GM18502 (cell line): Measurements from ENCODE around the gene GNAI3.

Source experiments
- ATAC-seq: cut with Tn5 transposase; IDR thresholded peaks from one replicate; pipeline ENCODE4 v1.9.1; 2021; ENCODE audit warnings: mild to moderate bottlenecking; ENCODE audit not compliant: unreplicated experiment, poor library complexity

GNAI3 gene

GRCh38 chr1:109543283-109543987 lies 5.0 kb upstream of the GNAI3 start:
- no peak for ATAC-seq

DNA sequence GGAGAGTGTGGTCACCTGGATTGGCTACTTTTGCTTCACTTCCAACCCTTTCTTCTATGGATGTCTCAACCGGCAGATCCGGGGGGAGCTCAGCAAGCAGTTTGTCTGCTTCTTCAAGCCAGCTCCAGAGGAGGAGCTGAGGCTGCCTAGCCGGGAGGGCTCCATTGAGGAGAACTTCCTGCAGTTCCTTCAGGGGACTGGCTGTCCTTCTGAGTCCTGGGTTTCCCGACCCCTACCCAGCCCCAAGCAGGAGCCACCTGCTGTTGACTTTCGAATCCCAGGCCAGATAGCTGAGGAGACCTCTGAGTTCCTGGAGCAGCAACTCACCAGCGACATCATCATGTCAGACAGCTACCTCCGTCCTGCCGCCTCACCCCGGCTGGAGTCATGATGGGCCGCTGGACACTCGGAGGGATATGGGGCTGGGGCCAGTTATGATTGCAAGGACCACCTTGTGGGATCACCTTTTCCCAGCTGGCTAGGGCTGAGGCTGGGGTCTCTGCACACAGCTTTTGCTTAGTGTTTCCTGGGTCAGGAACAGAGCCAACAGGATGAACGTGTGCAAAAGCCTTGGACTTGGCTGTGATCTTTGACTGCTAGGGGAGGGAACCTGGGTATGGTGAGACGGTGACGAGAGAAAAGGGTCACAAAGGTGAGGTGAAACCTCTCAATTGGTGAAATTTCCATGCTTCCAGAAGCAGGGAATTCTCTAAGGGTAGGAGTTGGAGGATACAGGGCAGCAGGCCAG lies 4.3 kb upstream of the GNAI3 start:
- ATAC-seq, result no peak

- ATAC-seq, result peak; percentile 42
These were observed 1.9 kb upstream of the GNAI3 start for GRCh38 chr1:109546311-109547109.

DNA sequence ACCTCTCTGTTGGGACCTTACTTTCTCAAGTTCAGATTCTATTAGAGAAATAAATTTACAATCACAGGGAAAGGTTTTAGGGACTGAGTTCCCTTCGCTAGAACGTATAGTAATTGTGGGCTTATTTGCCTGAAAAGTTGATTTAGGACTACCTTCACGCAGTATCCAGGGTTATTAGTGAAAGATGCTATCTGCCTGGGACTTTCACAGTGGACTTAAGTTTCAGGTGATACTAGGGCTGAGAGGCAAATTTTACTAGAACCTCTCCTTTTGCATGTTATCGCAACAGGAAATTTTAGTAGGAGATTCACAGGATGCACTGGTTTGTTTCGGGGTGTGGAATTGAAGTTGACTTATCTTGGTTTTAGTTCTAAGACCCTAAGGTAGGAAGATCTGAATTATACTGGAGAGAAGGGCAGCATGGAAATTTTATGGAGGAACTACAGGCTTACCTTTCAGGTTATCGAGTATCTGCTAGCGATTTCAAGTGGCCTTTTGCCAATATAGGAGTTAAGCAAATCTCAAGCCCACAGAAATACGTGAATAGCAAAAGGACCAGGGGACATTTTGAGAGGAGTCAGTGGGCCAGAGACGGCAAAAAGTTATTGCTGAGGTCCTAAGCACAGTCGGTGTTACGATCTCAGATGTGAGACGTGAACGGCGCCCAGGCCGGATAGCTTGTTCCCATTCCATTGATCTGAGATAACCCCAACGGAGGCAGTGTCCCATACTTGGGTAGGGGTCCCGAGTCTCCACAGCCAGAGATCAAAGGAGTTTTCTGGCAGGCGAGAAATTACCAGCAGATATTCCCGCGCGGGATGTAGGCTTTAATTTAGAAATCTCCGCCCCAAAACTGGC lies 723 bp upstream of the GNAI3 start:
- ATAC-seq, result peak; percentile 17

GRCh38 chr1:109556563-109556962 lies 8.1 kb downstream of the GNAI3 start:
- no peak for ATAC-seq

- ATAC-seq, result no peak
These were observed 9.1 kb downstream of the GNAI3 start for GRCh38 chr1:109557520-109557919.

GRCh38 chr1:109559995-109560394 lies 11.6 kb downstream of the GNAI3 start:
- ATAC-seq, result no peak

- ATAC-seq, result no peak
These were observed 15.9 kb downstream of the GNAI3 start for GRCh38 chr1:109564194-109564878.

DNA sequence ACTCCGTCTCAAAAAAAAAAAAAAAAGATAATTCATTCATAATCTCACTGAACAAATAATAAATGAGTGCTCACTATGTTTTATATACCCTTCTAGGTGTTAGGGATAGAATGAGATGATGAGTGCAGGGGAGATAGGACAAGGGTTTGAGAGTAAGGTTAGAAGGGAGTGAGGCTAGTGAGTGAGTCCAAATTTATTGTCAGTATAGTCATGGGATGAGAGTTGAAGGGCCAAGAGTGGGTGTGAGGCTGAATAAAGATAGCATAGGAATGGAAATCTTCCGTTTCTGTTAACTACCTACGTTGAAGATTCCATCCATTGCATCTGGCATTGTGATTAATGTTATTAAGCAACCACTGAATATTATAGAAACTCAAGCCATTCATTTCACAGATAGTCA lies 16.8 kb downstream of the GNAI3 start:
- ATAC-seq, result no peak

DNA sequence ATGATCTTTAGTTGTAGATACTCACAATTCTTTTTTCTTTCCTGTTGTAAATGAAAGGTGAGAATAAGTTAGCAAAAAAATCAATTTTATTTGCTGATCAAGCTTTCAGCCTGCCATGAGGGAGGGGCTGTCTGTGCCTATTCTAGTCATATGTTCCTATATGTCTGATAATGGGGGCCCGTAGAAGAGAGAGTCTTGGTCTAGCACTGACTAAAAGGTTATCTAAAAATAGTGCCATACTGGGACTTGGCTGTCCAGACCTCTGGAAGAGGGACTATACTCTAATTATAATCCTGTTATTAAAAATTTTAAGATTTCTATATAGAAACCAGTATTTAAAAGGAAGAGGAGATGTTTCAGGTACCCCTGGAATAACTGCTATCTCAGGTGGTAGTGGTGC lies 18.6 kb downstream of the GNAI3 start:
- ATAC-seq, result no peak

DNA sequence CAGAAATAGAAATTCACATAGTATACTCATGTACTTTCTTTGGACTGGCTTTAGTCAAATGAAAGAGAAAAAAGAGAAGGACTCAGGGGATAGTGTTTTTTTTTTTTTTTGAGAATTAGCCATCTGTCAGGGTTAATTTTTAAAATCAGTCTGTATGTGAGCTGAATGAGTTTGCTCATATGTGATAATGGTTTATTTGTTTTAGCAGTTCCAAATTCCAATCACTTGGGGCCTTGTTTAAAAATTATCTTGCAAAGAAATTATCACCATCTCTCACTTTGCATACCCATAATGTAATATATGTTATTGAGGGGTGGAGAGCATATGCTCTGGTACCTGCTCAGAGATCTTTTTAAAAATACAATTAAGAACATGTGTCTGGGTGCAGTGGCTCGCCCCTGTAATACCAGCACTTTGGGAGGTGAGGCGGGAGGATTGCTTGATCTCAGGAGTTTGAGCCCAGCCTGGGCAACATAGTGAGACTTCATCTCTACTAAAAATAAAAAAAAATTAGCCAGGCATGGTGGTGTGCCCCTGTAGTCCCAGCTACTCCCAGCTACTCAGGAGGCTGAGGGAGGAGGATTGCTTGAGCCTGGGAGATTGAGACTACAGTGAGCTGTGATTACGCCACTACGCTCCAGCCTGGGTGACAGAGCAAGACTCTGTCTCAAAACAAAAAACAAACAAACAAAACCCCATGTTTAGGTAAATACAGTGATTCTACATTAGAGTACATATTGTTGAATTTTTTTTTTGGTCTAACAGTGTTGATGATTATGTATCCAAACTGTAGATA lies 19.7 kb downstream of the GNAI3 start:
- no peak for ATAC-seq

- ATAC-seq, result no peak
These were observed 20.9 kb downstream of the GNAI3 start for GRCh38 chr1:109569323-109569722.

- ATAC-seq, result no peak
These were observed 22.0 kb downstream of the GNAI3 start for GRCh38 chr1:109570414-109570813.

DNA sequence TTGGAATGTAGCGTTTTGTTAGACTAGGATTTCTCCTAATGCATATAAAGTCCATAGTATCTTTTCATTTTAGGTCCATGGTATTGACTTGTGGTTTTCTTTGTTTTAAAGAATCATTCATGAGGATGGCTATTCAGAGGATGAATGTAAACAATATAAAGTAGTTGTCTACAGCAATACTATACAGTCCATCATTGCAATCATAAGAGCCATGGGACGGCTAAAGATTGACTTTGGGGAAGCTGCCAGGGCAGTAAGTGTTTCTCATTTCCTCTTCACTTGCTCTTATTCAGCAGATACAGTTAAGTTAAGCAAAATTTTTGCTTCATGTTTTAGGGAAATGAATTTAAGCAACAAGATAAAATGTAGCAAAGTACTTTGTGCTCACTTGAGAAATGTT lies 25.4 kb downstream of the GNAI3 start:
- ATAC-seq, result no peak

DNA sequence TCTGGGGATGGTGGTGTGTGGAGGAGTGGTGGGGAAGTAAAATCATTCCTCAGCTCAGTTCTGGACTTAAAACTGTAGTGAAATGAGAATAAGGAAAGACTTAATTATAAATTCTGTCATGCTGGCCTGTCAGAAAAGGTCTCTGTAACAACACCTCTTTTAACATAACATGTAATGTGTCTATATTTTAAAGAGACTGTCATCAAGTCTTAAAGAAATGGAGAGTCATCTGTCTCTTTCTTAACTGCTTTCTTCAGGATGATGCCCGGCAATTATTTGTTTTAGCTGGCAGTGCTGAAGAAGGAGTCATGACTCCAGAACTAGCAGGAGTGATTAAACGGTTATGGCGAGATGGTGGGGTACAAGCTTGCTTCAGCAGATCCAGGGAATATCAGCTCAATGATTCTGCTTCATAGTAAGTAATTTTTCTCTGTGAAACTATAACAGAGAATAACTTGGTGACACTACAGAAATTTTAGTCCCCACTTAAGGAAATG lies 30.6 kb downstream of the GNAI3 start:
- no peak for ATAC-seq

GRCh38 chr1:109579491-109579890 lies 31.1 kb downstream of the GNAI3 start:
- no peak for ATAC-seq

DNA sequence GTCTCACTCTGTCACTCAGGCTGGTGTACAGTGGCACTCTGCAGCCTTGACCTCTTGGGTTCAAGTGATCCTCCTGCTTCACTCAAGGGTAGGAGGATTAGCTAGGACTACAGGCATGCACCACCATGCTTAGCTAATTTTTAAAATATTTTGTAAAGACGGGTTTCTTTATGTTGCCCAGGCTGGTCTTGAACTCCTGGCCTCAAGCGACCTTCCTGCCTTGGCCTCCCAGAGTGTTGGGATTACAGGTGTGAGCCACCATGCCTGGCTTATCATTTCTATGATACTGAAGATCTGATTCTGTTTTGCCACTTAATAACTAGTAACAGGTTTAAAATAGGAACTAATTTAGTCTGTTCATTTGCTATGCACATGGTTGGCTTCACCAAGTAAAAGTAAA lies 33.6 kb downstream of the GNAI3 start:
- ATAC-seq, result no peak

DNA sequence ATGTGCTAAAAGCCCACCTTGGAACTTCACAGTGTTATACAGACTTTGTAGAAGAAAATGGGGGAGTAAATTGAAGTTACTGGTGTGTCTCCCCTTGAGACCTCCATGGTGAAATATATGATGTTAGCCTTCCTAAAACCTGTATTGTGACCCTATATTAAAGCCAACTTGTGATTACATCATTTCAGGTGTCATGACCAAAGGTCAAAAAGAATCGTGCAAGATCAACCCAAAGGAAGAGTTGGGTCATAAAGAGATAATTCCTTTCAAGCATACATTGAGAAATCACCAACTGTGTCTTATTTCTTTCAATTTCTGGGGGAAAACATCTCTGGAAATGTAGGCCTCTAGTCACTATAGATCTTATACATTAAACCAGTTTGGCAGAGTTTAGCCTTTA lies 36.4 kb downstream of the GNAI3 start:
- no peak for ATAC-seq

DNA sequence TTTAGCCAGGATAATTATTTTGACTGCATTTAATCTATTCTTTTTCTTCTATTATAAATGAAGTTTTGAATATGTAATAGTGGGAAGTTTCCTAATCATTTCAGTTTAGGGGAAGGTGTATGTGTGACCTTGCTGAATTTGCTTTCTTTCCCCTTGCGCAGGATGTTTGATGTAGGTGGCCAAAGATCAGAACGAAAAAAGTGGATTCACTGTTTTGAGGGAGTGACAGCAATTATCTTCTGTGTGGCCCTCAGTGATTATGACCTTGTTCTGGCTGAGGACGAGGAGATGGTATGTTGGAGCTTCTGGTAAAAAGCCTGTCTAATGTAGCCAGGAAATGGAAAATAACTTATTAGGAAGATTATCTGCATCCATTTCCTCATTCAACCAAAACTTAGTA lies 37.6 kb downstream of the GNAI3 start:
- ATAC-seq, result no peak
